HepG2 (cell line): ENCODE data around the gene ZDHHC19. TPM values are rescaled to one million over a fixed set of nuclear protein-coding genes. Genes with fewer than 3 reads are reported as not detected.
A peak's percentile ranks its signal among the peaks of the same experiment; 100 is the strongest.

Experiments
- ATAC-seq: fragments of 200-7000 bp; cut with Tn5 transposase; 3 replicates; pipeline ENCODE4 v1.9.1; 2020; ENCODE audit warnings: mild to moderate bottlenecking, moderate library complexity
- BruUV-seq: library from RNA; stranded (reverse); fragments of 400-500 nt; replicated peaks from 2 replicates; lab custom pipeline; 2021; lab: Mats Ljungman, UMichigan
- CTCF ChIA-PET: fragments of 300-600 bp; formaldehyde crosslinking; extraction: SDS; loops from one replicate; lab custom pipeline; 2021; ENCODE audit warnings: low total read pairs, inconsistent platforms, low intra/inter-chr PET ratio; lab: Yijun Ruan, JAX
- POLR2A ChIA-PET: fragments of 350-600 bp; sonication (Branson Sonifier 250); formaldehyde crosslinking; loops from one replicate; lab custom pipeline; 2020; ENCODE audit warnings: antibody characterized with exemption, inconsistent platforms; lab: Yijun Ruan, JAX
- DNase-seq: peaks from one replicate; pipeline ENCODE4 v3.0.0-alpha.2; 2015; ENCODE audit warnings: low spot score
- FAIRE-seq: peaks from 3 replicates; lab custom pipeline; 2011; peaks lifted over from hg19 to GRCh38; lab: Jason Lieb, UNC
- H2AFZ ChIP-seq: one replicate; pipeline ENCODE4 v1.6.1; 2011; ENCODE audit warnings: low read length, inconsistent platforms
- H3K27ac ChIP-seq: fragments of 300-600 bp; 3 replicates; pipeline ENCODE4 v1.8.0; 2011; ENCODE audit warnings: mixed run types, mild to moderate bottlenecking, mixed read lengths, low read length, inconsistent platforms; ENCODE audit not compliant: insufficient read depth; ENCODE audit errors: extremely low read length
- H3K27me3 ChIP-seq, 2 experiments: fragments of 200-600 bp in 1 of 2; 2 replicates in 1 of 2; 3 replicates in 1 of 2; pipeline versions ENCODE4 v1.6.0 to v1.8.0; 2011; ENCODE audit warnings: low read length in 2 of 2, mild to moderate bottlenecking in 2 of 2, moderate library complexity in 2 of 2, inconsistent platforms in 1 of 2; ENCODE audit not compliant: insufficient read depth in 2 of 2, control insufficient read depth in 1 of 2
- H3K36me3 ChIP-seq, 2 experiments: fragments of 200-600 bp in 1 of 2; replicated peaks in 1 of 2; 2 replicates in 1 of 2; 3 replicates in 1 of 2; pipeline versions ENCODE4 v1.5.1 to v1.8.0; 2011; ENCODE audit warnings: low read length in 2 of 2, inconsistent platforms in 1 of 2; ENCODE audit not compliant: insufficient read depth in 2 of 2, control insufficient read depth in 1 of 2
- H3K4me1 ChIP-seq: 2 replicates; pipeline ENCODE4 v1.5.1; 2012; ENCODE audit warnings: low read length, inconsistent platforms; ENCODE audit not compliant: insufficient read depth
- H3K4me2 ChIP-seq: 2 replicates; pipeline ENCODE4 v1.6.0; 2011; ENCODE audit warnings: low read depth, low read length, inconsistent platforms
- H3K4me3 ChIP-seq, 3 experiments: fragments of 200-600 bp in 1 of 3; sonication (generic), shearing (Covaris generic) in 1 of 3; replicated peaks in 1 of 3; 2 replicates each; pipeline ENCODE4 v1.5.1; 2011 to 2016; ENCODE audit warnings: low read length in 3 of 3, inconsistent platforms in 2 of 3, low read depth in 2 of 3, mild to moderate bottlenecking in 2 of 3, control low read depth in 1 of 3, mixed read lengths in 1 of 3; ENCODE audit not compliant: insufficient read depth in 1 of 3
- H3K79me2 ChIP-seq: one replicate; pipeline ENCODE4 v1.6.1; 2011; ENCODE audit warnings: low read length, inconsistent platforms; ENCODE audit not compliant: insufficient read depth
- H3K9ac ChIP-seq: 2 replicates; pipeline ENCODE4 v1.6.0; 2011; ENCODE audit warnings: mild to moderate bottlenecking, low read depth, low read length, inconsistent platforms; ENCODE audit not compliant: insufficient read depth
- H3K9me3 ChIP-seq: 2 replicates; pipeline ENCODE4 v1.5.1; 2012; ENCODE audit warnings: mild to moderate bottlenecking, low read length
- H4K20me1 ChIP-seq: 2 replicates; pipeline ENCODE4 v1.6.0; 2011; ENCODE audit warnings: inconsistent platforms, mild to moderate bottlenecking, low read length, moderate library complexity; ENCODE audit not compliant: insufficient read depth
- CEBPB ChIP-seq: IDR thresholded peaks from 2 replicates; pipeline ENCODE4 v1.6.1; 2011; ENCODE audit warnings: low read depth, low read length, improper control_type of control experiment, borderline replicate concordance
- GTF2F1 ChIP-seq: fragments of 150-350 bp; IDR thresholded peaks from 2 replicates; pipeline ENCODE4 v1.6.1; 2014; ENCODE audit warnings: low read length
- HES4 ChIP-seq: sonication (generic); formaldehyde crosslinking; IDR thresholded peaks from 2 replicates; pipeline ENCODE4 v1.9.0; 2021; ENCODE audit warnings: mild to moderate bottlenecking, missing genetic modification reagents, borderline replicate concordance
- HOXA3 ChIP-seq: sonication (generic); formaldehyde crosslinking; IDR thresholded peaks from 2 replicates; pipeline ENCODE4 v1.5.0; 2020; ENCODE audit warnings: missing genetic modification reagents
- MATR3 ChIP-seq: sonication (generic); formaldehyde crosslinking; IDR thresholded peaks from 2 replicates; pipeline ENCODE4 v1.4.0; 2020; ENCODE audit warnings: missing genetic modification reagents
- NFIC ChIP-seq: IDR thresholded peaks from 2 replicates; pipeline ENCODE4 v1.6.1; 2012; ENCODE audit warnings: mild to moderate bottlenecking, low read length, inconsistent platforms
- NR3C1 ChIP-seq: sonication (generic); formaldehyde crosslinking; IDR thresholded peaks from 2 replicates; pipeline ENCODE4 v1.4.0; 2020; ENCODE audit warnings: missing genetic modification reagents
- PHF20 ChIP-seq: sonication (generic); formaldehyde crosslinking; IDR thresholded peaks from 2 replicates; pipeline ENCODE4 v1.5.0; 2020; ENCODE audit warnings: mild to moderate bottlenecking, missing genetic modification reagents
- RFX1 ChIP-seq: fragments of 450-650 bp; IDR thresholded peaks from 2 replicates; pipeline ENCODE4 v1.6.1; 2017
- RFX3 ChIP-seq: IDR thresholded peaks from 2 replicates; pipeline ENCODE4 v1.6.1; 2016; ENCODE audit warnings: missing biosample characterization, missing genetic modification reagents
- ZNF24 ChIP-seq: fragments of 450-650 bp; IDR thresholded peaks from 2 replicates; pipeline ENCODE4 v1.6.1; 2017; ENCODE audit warnings: antibody characterized with exemption, mild to moderate bottlenecking
- ZNF30 ChIP-seq: sonication (generic); formaldehyde crosslinking; IDR thresholded peaks from 2 replicates; pipeline ENCODE4 v1.5.0; 2020; ENCODE audit warnings: mild to moderate bottlenecking, missing genetic modification reagents
- ZNF484 ChIP-seq: sonication (generic); formaldehyde crosslinking; IDR thresholded peaks from 2 replicates; pipeline ENCODE4 v1.5.1; 2020; ENCODE audit warnings: mild to moderate bottlenecking, low read depth, missing genetic modification reagents, borderline replicate concordance
- ZNF605 ChIP-seq: sonication (generic); formaldehyde crosslinking; IDR thresholded peaks from 2 replicates; pipeline ENCODE4 v1.8.0; 2022; ENCODE audit warnings: mild to moderate bottlenecking, missing genetic modification reagents
- ZNF629 ChIP-seq: sonication (generic); formaldehyde crosslinking; conservative IDR thresholded peaks from 2 replicates; pipeline ENCODE4 v1.5.0; 2020; ENCODE audit warnings: missing genetic modification reagents
- ZNF775 ChIP-seq: sonication (generic); formaldehyde crosslinking; IDR thresholded peaks from 2 replicates; pipeline ENCODE4 v1.4.0; 2020; ENCODE audit warnings: missing genetic modification reagents, mild to moderate bottlenecking, moderate library complexity, borderline replicate concordance
- ZSCAN9 ChIP-seq: IDR thresholded peaks from 2 replicates; pipeline ENCODE4 v1.6.1; 2016; ENCODE audit warnings: borderline replicate concordance
- WGBS: methylation state at CpG from one replicate; pipeline ENCODE4 v1.1.6; 2017; ENCODE audit warnings: low lambda C conversion rate; 5-methylcytosine and 5-hydroxymethylcytosine counted together
- in situ Hi-C: cut with HindIII; loops from 2 replicates; pipeline ENCODE4 v1.10.0; 2017; ENCODE audit warnings: low pct_unique_long_range_greater_than_20kb; ENCODE audit not compliant: extremely low pct_ligation_motif_present
- intact Hi-C: fragments of 100-400 bp; cut with micrococcal nuclease; formaldehyde crosslinking; loops from one replicate; pipeline ENCODE4 v1.10.0; 2022; ENCODE audit not compliant: unreplicated experiment
- polyA plus RNA-seq, 8 experiments: library from polyadenylated mRNA; depleted of rRNA in 3 of 8; stranded (reverse) in 7 of 8; unstranded in 1 of 8; fragments of >200 nt; fragmentation: Illumina TruSeq in 4 of 8; extraction: Trizol in 4 of 8; gene quantifications; 2 replicates each; pipeline versions ENCODE4 v1.2.1 to v1.2.3, GENCODE V29; 2011 to 2016; ENCODE audit warnings: low read depth in 4 of 8, missing spikeins in 1 of 8, mixed read lengths in 1 of 8; ENCODE audit not compliant: insufficient read depth in 1 of 8
- total RNA-seq, 5 experiments: library from RNA; depleted of rRNA; stranded (reverse); fragments of >200 nt; fragmentation: Illumina TruSeq; extraction: Trizol; gene quantifications; 2 replicates each; pipeline ENCODE4 v1.2.3, GENCODE V29; 2016; ENCODE audit warnings: low read depth in 1 of 5
- TF ChIP-seq, protein P1 (sequence below): sonication (generic); formaldehyde crosslinking; IDR thresholded peaks from 2 replicates; pipeline ENCODE4 v1.4.0; 2020; ENCODE audit warnings: missing genetic modification reagents
- TF ChIP-seq, protein P2 (sequence below): sonication (generic); formaldehyde crosslinking; IDR thresholded peaks from 2 replicates; pipeline ENCODE4 v1.4.0; 2020; ENCODE audit warnings: mild to moderate bottlenecking, missing genetic modification reagents
- TF ChIP-seq, protein P3 (sequence below): sonication (generic); formaldehyde crosslinking; IDR thresholded peaks from 2 replicates; pipeline ENCODE4 v1.5.0; 2020; ENCODE audit warnings: mild to moderate bottlenecking, missing genetic modification reagents, borderline replicate concordance
- TF ChIP-seq, protein P4 (sequence below): IDR thresholded peaks from 2 replicates; pipeline ENCODE4 v1.6.1; 2016; ENCODE audit warnings: control low read depth

Gene ZDHHC19
- total and polyA plus RNA-seq, 2 of the 13 experiments (the other 11 are each of a cell fraction or from before 2014, with no cell fraction given): 0.22 to 0.53 TPM

DNA sequence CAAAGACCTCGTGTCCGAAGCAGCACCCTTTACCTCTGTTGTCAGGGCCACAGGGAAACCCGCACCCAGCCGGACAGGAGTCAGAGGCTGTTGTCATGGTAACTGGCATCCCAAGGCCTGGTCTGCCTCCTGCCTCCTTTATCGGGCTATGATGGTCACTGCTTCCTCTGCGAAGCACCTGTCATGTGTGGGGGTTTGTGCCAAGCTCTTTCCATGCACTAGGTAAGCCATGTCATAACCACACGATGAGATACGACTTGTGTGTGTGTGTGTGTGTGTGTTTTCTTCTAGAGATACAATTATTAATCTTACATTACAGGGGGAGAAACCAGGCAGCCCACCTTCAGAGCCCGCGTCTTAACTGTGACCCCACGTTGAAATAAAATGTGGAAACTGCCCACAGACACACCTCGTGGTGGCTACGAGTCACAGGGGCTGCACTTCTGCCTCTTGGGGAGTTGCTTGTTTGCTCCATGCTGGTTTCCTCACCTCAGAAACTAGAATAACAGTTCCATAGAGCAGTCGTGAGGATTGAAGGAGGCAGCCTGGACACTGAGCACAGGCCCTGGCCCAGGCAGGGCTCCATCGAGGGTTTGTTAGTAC lies 18.0 kb downstream of the ZDHHC19 start:
- ChIA-PET POLR2A (no interaction called here), CTCF (no interaction called here)
- H3K4me1 ChIP-seq: peaks cover 64% of the 10 kb centered on the region
- H3K79me2 ChIP-seq: no peaks in the 10 kb centered on the region
- H3K36me3 ChIP-seq: no peaks in the 10 kb centered on the region
- no peak overlapping the region for H2AFZ ChIP-seq
- ATAC-seq (no peak), FAIRE-seq (no peak), DNase-seq (no peak)
- no peak overlapping the region for H3K9ac ChIP-seq
- intact Hi-C loops: no loop called here
- no peak overlapping the region for H3K27ac ChIP-seq
- in situ Hi-C loops: loop anchor here (5.0 kb wide), 1 partner anchor 171 kb away; no protein-coding TSS in a partner anchor
- BruUV-seq: no TSS peak
- H3K4me2 ChIP-seq: peak overlapping the region; percentile 56; the same call in 1 of the 2 replicates
- H3K4me3 ChIP-seq: no peak overlapping the region
- H4K20me1 ChIP-seq: no peaks in the 10 kb centered on the region
- H3K27me3 ChIP-seq: peaks cover 3 to 49% of the 10 kb centered on the region in 2 experiments; a peak in 4 of 5 replicates
- no peaks in the 10 kb centered on the region for H3K9me3 ChIP-seq
- 30% methylated on average over 12 of the region's 15 CpGs for WGBS
- TF ChIP-seq ZSCAN9 (CRISPR knock-in tag) (no peak), ZNF24 (no peak), ZNF605 (CRISPR knock-in tag) (no peak), RFX1 (peak; percentile 79), MATR3 (no peak), CEBPB (no peak), RFX3 (CRISPR knock-in tag) (peak; percentile 66; the same call in 1 of the 2 replicates), PHF20 (CRISPR knock-in tag) (no peak), ZNF775 (CRISPR knock-in tag) (no peak), ZNF30 (no peak), GTF2F1 (no peak), NR3C1 (no peak), ZNF484 (CRISPR knock-in tag) (no peak), HES4 (CRISPR knock-in tag) (no peak), HOXA3 (no peak), NFIC (no peak), ZNF629 (no peak)
- TF ChIP-seq, protein P1, sequence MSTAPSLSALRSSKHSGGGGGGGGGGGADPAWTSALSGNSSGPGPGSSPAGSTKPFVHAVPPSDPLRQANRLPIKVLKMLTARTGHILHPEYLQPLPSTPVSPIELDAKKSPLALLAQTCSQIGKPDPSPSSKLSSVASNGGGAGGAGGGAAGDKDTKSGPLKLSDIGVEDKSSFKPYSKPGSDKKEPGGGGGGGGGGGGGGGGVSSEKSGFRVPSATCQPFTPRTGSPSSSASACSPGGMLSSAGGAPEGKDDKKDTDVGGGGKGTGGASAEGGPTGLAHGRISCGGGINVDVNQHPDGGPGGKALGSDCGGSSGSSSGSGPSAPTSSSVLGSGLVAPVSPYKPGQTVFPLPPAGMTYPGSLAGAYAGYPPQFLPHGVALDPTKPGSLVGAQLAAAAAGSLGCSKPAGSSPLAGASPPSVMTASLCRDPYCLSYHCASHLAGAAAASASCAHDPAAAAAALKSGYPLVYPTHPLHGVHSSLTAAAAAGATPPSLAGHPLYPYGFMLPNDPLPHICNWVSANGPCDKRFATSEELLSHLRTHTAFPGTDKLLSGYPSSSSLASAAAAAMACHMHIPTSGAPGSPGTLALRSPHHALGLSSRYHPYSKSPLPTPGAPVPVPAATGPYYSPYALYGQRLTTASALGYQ (CRISPR knock-in tag): no peak
- TF ChIP-seq, protein P2, sequence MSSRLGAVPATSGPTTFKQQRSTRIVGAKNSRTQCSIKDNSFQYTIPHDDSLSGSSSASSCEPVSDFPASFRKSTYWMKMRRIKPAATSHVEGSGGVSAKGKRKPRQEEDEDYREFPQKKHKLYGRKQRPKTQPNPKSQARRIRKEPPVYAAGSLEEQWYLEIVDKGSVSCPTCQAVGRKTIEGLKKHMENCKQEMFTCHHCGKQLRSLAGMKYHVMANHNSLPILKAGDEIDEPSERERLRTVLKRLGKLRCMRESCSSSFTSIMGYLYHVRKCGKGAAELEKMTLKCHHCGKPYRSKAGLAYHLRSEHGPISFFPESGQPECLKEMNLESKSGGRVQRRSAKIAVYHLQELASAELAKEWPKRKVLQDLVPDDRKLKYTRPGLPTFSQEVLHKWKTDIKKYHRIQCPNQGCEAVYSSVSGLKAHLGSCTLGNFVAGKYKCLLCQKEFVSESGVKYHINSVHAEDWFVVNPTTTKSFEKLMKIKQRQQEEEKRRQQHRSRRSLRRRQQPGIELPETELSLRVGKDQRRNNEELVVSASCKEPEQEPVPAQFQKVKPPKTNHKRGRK: 0 out of 2 replicates have a peak, but pooled peaks have one; percentile 1
- TF ChIP-seq, protein P3, sequence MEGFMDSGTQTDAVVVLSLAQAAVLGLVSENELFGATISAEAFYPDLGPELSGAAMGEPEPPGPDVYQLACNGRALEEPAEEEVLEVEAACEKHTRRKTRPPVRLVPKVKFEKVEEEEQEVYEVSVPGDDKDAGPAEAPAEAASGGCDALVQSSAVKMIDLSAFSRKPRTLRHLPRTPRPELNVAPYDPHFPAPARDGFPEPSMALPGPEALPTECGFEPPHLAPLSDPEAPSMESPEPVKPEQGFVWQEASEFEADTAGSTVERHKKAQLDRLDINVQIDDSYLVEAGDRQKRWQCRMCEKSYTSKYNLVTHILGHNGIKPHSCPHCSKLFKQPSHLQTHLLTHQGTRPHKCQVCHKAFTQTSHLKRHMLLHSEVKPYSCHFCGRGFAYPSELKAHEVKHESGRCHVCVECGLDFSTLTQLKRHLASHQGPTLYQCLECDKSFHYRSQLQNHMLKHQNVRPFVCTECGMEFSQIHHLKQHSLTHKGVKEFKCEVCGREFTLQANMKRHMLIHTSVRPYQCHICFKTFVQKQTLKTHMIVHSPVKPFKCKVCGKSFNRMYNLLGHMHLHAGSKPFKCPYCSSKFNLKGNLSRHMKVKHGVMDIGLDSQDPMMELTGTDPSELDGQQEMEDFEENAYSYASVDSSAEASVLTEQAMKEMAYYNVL (CRISPR knock-in tag): no peak
- TF ChIP-seq, protein P4, sequence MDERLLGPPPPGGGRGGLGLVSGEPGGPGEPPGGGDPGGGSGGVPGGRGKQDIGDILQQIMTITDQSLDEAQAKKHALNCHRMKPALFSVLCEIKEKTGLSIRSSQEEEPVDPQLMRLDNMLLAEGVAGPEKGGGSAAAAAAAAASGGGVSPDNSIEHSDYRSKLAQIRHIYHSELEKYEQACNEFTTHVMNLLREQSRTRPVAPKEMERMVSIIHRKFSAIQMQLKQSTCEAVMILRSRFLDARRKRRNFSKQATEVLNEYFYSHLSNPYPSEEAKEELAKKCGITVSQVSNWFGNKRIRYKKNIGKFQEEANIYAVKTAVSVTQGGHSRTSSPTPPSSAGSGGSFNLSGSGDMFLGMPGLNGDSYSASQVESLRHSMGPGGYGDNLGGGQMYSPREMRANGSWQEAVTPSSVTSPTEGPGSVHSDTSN (CRISPR knock-in tag): no peak
